ENCODE measurements around the gene TGOLN2. TPM values are rescaled to one million over a fixed set of nuclear protein-coding genes. Genes with fewer than 3 reads are reported as not detected.
"Not testable (repeated sequence)": the region's sequence is repeated elsewhere in the genome, so short reads cannot be mapped to it uniquely, and the experiment has no call there.

The TGOLN2 gene
- total RNA-seq, 4 donors from 2014 or later, result 112 to 151 (median 128) TPM

DNA sequence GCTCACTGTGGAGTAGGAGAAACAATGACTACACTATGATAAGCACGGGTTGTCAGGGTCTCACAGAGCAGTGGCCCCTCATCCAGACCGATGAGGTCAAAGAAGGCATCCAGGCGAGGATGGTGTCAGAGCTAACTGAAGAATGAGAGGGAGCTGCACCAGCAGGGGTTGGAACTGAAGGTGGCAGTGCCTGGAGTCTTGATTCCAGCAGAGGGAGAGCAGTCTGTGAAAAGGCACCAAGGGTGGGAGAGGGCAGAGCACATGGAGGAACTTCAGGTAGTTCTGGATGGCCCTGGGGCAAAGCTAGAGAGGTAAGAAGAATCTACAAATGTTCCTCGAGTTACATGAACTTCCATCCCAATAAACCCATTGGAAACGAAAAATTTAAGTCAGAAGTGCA is 39.4 kb upstream of the TGOLN2 start:
- ATAC-seq (ENCODE audit: low FRiP score) (no peak), DNase-seq (ENCODE audit: low spot score) (no peak)
- TF ChIP-seq, protein P1, sequence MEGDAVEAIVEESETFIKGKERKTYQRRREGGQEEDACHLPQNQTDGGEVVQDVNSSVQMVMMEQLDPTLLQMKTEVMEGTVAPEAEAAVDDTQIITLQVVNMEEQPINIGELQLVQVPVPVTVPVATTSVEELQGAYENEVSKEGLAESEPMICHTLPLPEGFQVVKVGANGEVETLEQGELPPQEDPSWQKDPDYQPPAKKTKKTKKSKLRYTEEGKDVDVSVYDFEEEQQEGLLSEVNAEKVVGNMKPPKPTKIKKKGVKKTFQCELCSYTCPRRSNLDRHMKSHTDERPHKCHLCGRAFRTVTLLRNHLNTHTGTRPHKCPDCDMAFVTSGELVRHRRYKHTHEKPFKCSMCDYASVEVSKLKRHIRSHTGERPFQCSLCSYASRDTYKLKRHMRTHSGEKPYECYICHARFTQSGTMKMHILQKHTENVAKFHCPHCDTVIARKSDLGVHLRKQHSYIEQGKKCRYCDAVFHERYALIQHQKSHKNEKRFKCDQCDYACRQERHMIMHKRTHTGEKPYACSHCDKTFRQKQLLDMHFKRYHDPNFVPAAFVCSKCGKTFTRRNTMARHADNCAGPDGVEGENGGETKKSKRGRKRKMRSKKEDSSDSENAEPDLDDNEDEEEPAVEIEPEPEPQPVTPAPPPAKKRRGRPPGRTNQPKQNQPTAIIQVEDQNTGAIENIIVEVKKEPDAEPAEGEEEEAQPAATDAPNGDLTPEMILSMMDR (IDR thresholded peaks at IDR 0.05), result no peak

- DNase-seq (ENCODE audit: low spot score); ATAC-seq (ENCODE audit: low FRiP score): not testable (repeated sequence)
Observed at GRCh38 chr2:85362653-85363387, 35.0 kb upstream of the TGOLN2 start.

- DNase-seq (ENCODE audit: low spot score) (no peak), ATAC-seq (ENCODE audit: low FRiP score) (peak; percentile 9)
- TF ChIP-seq, protein P1 (IDR thresholded peaks at IDR 0.05), result no peak
Observed at GRCh38 chr2:85357736-85358135, 29.9 kb upstream of the TGOLN2 start.

GRCh38 chr2:85356186-85356585 is 28.4 kb upstream of the TGOLN2 start:
- no peak for ATAC-seq (ENCODE audit: low FRiP score)
- DNase-seq (ENCODE audit: low spot score), result no peak
- TF ChIP-seq, protein P1 (IDR thresholded peaks at IDR 0.05), result no peak

GRCh38 chr2:85355521-85355920 is 27.7 kb upstream of the TGOLN2 start:
- TF ChIP-seq, protein P1 (IDR thresholded peaks at IDR 0.05), result no peak
- ATAC-seq (ENCODE audit: low FRiP score), result no peak

DNA sequence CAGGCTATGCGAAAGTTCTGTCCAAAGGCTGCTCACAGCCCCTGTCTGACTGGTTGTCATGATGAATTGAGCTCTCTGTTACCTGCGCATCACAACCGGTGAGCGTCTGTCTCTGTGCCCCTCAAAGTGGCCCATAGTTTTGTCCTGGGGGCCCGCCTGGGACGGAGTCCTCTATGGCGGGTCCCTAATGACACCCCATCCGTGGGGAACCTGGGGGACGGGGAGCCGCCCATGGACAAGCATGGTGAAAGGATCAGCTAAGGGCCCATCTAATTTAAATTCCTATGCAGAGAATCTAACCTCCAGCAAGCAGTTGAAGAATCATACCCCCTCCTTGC is 27.3 kb upstream of the TGOLN2 start:
- TF ChIP-seq, protein P1 (IDR thresholded peaks at IDR 0.05), result no peak
- DNase-seq (ENCODE audit: low spot score) (no peak), ATAC-seq (ENCODE audit: low FRiP score) (no peak)

More at GRCh38 chr2:85355521-85355920, 27.7 kb upstream of the TGOLN2 start:
- no peak for DNase-seq (ENCODE audit: low spot score)

- DNase-seq (ENCODE audit: low spot score) (peak; percentile 93), ATAC-seq (ENCODE audit: low FRiP score) (peak; percentile 96)
- TF ChIP-seq, protein P1 (IDR thresholded peaks at IDR 0.05), result no peak
Observed at GRCh38 chr2:85354286-85355072, 26.7 kb upstream of the TGOLN2 start, which contains the start of the genes ELMOD3 and RETSAT. TSS of gene ELMOD3 (plus strand) at chr2:85354769. CDS start at chr2:85357199, 2,430 bp downstream. TSS of gene RETSAT (minus strand) at chr2:85354528. CDS start at chr2:85354507, 21 bp downstream.

Data from omental fat pad (tissue), 4 donors.